ENCODE measurements around the gene UNC13D. TPM values are rescaled to one million over a fixed set of nuclear protein-coding genes. Genes with fewer than 3 reads are reported as not detected.

The UNC13D gene
- 11.5 TPM for total RNA-seq (ENCODE audit: unreplicated experiment)
- long read RNA-seq, partial matches to known transcripts: 1 of 3 reads
- long read RNA-seq, other reads (novel, unspliced or antisense): 2 of 3 reads

- Mint-ChIP-seq H3K4me3 (ENCODE audit: unreplicated experiment) (no peak within 1 kb of the TSS), H3K27me3 (ENCODE audit: unreplicated experiment) (peaks cover 7% of the 10 kb centered on the region), H3K36me3 (ENCODE audit: low read depth, unreplicated experiment) (peaks cover 9% of the 10 kb centered on the region), H3K9me3 (ENCODE audit: unreplicated experiment) (no peaks in the 10 kb centered on the region), H3K4me1 (ENCODE audit: unreplicated experiment) (peaks cover 29% of the 10 kb centered on the region), H3K27ac (ENCODE audit: unreplicated experiment) (no peak within 1 kb of the TSS)
- DNase-seq (ENCODE audit: low spot score): no peak
- TF ChIP-seq, protein P1, sequence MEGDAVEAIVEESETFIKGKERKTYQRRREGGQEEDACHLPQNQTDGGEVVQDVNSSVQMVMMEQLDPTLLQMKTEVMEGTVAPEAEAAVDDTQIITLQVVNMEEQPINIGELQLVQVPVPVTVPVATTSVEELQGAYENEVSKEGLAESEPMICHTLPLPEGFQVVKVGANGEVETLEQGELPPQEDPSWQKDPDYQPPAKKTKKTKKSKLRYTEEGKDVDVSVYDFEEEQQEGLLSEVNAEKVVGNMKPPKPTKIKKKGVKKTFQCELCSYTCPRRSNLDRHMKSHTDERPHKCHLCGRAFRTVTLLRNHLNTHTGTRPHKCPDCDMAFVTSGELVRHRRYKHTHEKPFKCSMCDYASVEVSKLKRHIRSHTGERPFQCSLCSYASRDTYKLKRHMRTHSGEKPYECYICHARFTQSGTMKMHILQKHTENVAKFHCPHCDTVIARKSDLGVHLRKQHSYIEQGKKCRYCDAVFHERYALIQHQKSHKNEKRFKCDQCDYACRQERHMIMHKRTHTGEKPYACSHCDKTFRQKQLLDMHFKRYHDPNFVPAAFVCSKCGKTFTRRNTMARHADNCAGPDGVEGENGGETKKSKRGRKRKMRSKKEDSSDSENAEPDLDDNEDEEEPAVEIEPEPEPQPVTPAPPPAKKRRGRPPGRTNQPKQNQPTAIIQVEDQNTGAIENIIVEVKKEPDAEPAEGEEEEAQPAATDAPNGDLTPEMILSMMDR (IDR thresholded peaks at IDR 0.05; ENCODE audit: unreplicated experiment): no peak
Measured at GRCh38 chr17:75843577-75844529, at the start of gene UNC13D. Gene UNC13D (minus strand): TSS chr17:75844404. CDS start chr17:75844337, 67 bp downstream.

- no peak for DNase-seq (ENCODE audit: low spot score)
- peaks cover 17% of the 10 kb centered on the region for H3K27me3 Mint-ChIP-seq (ENCODE audit: unreplicated experiment)
- TF ChIP-seq, protein P1 (IDR thresholded peaks at IDR 0.05; ENCODE audit: unreplicated experiment): no peak
- peak overlapping the region; percentile 74 for H3K27ac Mint-ChIP-seq (ENCODE audit: unreplicated experiment)
- H3K4me3 Mint-ChIP-seq (ENCODE audit: unreplicated experiment): peak overlapping the region; percentile 66
- peaks cover 12% of the 10 kb centered on the region for H3K36me3 Mint-ChIP-seq (ENCODE audit: low read depth, unreplicated experiment)
- H3K9me3 Mint-ChIP-seq (ENCODE audit: unreplicated experiment): no peaks in the 10 kb centered on the region
- H3K4me1 Mint-ChIP-seq (ENCODE audit: unreplicated experiment): peaks cover 22% of the 10 kb centered on the region
Measured at GRCh38 chr17:75893305-75894048, 49.3 kb upstream of the UNC13D start.

DNA sequence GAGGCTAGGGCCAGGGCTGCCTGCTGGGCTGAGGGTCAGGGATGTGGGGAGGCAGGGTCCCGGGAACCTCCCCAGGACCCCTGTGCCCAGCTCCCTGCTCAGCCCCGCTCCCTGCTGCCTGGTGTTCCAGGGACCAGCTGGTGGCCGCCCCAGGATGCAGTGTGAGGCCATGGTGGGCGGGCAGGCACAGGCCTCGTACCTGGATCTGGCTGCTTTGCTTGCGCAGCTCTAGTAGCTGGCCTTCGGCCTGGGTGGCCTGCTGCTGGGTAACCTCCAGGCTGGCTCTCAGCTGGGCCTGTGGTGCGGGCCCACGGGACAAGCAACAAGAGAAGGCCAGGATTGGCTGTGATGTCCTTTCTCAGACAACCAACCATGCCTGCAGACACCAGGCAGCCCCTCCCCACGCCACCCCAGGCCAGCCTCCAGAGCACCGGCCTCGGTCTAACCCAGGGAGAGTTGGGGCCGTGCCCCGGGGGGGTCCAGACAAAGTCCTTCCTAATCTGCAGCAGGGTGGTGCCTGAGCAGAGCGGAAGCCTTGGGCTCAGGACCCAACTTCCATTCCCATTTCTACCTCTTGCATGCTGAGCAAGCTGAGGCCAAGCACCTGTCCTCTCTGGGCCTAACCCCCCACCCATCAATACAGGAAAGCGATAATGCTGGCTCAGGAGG is 48.5 kb upstream of the UNC13D start:
- DNase-seq (ENCODE audit: low spot score): no peak
- no peaks in the 10 kb centered on the region for H3K9me3 Mint-ChIP-seq (ENCODE audit: unreplicated experiment)
- TF ChIP-seq, protein P1 (IDR thresholded peaks at IDR 0.05; ENCODE audit: unreplicated experiment): no peak

DNA sequence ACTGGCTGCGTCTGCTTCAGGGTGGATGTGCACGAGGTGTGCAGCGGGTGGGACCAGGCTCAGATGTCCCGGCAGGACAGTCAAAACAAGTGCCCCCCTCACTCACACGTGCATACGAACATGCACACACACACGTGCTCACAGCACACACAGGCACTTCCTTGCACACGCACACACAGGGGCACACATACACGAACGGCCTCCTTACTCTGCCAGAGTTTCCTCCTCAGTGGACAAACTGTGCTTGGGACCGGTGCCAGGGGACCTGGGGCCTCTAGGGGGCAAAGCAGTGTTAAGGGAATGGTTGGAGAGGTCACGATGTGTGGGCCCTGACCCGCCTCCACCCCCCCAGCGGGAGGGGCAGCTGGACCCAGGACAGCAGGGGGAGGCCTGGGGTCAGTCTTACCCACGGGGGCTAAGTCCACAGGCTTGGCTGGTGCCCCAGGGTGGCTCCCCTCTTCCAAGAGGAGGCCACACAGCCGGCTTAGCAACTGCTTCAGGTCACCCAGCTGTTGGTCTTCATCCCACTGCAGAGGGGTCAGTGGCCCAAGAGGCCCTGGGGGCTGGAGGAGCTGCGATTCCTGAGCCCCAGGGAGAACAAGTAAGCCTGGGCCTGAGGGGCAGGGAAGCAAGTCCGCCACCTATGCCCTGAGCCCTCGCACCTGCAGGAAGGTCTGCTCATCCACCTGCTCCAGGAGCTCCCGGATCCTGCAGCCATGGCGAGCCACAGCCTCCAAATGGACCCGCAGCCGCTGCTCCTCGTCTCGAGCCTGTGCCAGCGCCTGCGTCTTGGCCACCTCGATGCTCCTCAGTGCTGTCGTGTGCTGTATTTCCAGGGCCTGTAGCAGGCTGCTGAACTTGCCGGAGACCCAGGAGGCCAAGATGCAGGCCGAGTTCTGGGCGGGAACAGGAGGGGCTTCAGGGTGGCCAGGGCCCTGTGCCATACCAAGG is 47.7 kb upstream of the UNC13D start:
- Mint-ChIP-seq H3K9me3 (ENCODE audit: unreplicated experiment) (no peaks in the 10 kb centered on the region), H3K27ac (ENCODE audit: unreplicated experiment) (no peak overlapping the region), H3K4me3 (ENCODE audit: unreplicated experiment) (no peak overlapping the region), H3K4me1 (ENCODE audit: unreplicated experiment) (peaks cover 16% of the 10 kb centered on the region), H3K36me3 (ENCODE audit: low read depth, unreplicated experiment) (peaks cover 12% of the 10 kb centered on the region), H3K27me3 (ENCODE audit: unreplicated experiment) (peaks cover 10% of the 10 kb centered on the region)
- no peak for DNase-seq (ENCODE audit: low spot score)
- TF ChIP-seq, protein P1 (IDR thresholded peaks at IDR 0.05; ENCODE audit: unreplicated experiment): no peak

More for the DNA sequence above, 48.5 kb upstream of the UNC13D start:
- peaks cover 12% of the 10 kb centered on the region for H3K36me3 Mint-ChIP-seq (ENCODE audit: low read depth, unreplicated experiment)
- H3K4me3 Mint-ChIP-seq (ENCODE audit: unreplicated experiment): no peak overlapping the region
- H3K4me1 Mint-ChIP-seq (ENCODE audit: unreplicated experiment): peaks cover 21% of the 10 kb centered on the region
- no peak overlapping the region for H3K27ac Mint-ChIP-seq (ENCODE audit: unreplicated experiment)
- H3K27me3 Mint-ChIP-seq (ENCODE audit: unreplicated experiment): peaks cover 15% of the 10 kb centered on the region

Measured in endothelial cell (in vitro differentiated cells).